ENCODE data around the gene ACSL1.
"Not testable (repeated sequence)": the region's sequence is repeated elsewhere in the genome, so short reads cannot be mapped to it uniquely, and the experiment has no call there.

ACSL1 gene

DNA sequence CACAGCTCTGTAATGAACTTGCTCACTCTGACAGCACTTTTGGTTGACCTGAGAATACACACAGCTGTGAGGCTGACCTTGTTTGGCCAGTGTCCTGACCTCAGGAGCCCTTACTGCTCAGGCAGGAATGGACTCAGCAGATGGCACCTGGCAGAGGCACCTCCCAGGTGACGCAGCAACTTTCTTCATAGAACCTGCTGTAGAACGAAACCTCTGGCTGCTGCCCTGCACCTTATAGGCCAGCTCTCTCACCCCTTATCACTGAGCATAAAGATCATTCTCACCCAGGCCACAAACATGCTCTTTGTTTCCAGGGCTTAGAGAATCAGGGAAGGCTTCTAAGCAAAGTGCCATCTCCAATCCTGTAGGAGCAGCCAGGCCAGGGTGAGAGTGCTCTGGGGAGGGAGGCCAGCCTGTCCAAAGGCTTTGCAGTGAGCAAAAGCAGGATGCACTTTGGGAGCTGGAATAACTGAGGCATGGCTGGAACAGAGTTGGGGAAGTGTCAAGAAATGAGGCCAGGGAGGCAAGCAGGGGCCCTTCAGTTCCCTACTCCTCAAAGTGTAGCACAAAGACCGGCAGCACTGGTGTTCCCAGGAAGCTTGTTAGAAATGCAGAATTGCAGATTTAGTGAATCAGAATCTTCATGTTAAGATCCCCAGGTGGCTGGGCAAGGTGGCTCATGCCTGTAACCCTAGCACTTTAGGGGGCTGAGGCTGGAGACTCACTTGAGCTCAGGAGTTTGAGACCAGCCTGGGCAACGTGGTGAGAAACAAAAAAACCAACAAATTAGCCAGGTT is 78.5 kb downstream of the ACSL1 start:
- Histone ChIP-seq H3K27me3 (ENCODE audit: control insufficient read depth in 1 of 2, insufficient read depth in 2 of 2, low read length in 2 of 2) (no peaks in the 10 kb centered on the region), H3K4me3 (ENCODE audit: low read depth in 1 of 2, low read length in 2 of 2) (no peak overlapping the region), H3K4me1 (ENCODE audit: control insufficient read depth in 1 of 2, insufficient read depth in 2 of 2, low read length in 2 of 2) (peaks cover 30 to 33% of the 10 kb centered on the region in 2 donors), H3K27ac (ENCODE audit: low read depth, low read length) (peak overlapping the region; percentile 68), H3K9ac (ENCODE audit: low read depth in 1 of 2, low read length in 2 of 2) (no peak overlapping the region), H3K9me3 (ENCODE audit: control insufficient read depth in 1 of 2, low read length in 2 of 2) (no peaks in the 10 kb centered on the region), H3K36me3 (ENCODE audit: control insufficient read depth in 1 of 2, insufficient read depth in 2 of 2, low read length in 2 of 2) (no peaks in the 10 kb centered on the region)

DNA sequence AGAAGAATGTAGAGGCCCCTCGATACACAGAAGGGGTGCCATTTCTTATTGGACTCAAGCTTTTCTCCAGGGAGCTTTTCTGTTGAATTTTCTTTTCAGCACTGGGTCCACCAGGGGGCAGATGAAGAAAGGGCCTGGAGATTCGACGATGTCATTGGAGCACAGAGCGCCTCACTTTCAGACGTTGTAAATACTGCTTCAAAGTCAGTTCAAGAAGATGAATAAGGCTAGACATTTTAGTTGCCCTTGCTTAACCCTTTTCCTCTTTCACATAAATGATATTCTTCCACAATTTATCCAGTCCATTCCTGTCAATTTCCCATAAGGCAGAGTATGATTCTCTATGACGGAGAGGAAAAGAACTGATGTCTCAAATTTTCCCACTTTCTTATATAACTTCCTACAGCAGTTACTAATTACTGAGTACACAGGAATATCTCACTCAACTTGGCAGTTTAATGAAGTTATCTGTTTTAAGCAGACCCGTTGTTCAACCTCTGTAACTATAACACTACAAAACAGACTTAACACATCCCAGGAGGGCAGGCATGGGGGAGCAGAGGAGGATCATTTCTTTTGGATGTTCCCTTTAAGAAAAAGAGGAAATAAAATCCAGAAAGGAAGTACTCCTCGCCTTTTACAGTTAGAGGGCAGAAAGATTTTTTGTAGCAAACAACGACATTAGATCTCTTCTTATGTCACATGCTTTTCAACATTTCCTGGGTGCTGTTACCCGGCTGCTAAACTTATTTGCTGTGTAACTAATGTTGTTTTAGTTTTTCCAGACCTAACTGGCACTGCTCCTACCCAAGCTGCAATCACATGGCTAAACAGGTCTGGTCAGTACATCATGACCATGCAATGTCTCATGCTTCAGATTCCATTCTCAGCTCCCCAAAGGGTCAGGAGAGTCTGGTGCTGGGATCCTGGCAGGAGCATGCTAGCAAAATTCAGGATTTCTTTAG is 79.7 kb downstream of the ACSL1 start:
- Histone ChIP-seq H3K27me3 (ENCODE audit: control insufficient read depth in 1 of 2, insufficient read depth in 2 of 2, low read length in 2 of 2) (no peaks in the 10 kb centered on the region), H3K36me3 (ENCODE audit: control insufficient read depth in 1 of 2, insufficient read depth in 2 of 2, low read length in 2 of 2) (no peaks in the 10 kb centered on the region), H3K27ac (ENCODE audit: low read depth, low read length) (peak overlapping the region; percentile 11), H3K9ac (ENCODE audit: low read depth in 1 of 2, low read length in 2 of 2) (no peak overlapping the region), H3K9me3 (ENCODE audit: control insufficient read depth in 1 of 2, low read length in 2 of 2) (no peaks in the 10 kb centered on the region), H3K4me1 (ENCODE audit: control insufficient read depth in 1 of 2, insufficient read depth in 2 of 2, low read length in 2 of 2) (peaks cover 30 to 33% of the 10 kb centered on the region in 2 donors), H3K4me3 (ENCODE audit: low read depth in 1 of 2, low read length in 2 of 2) (peak overlapping the region in 1 of 2 donors; percentile 7)

DNA sequence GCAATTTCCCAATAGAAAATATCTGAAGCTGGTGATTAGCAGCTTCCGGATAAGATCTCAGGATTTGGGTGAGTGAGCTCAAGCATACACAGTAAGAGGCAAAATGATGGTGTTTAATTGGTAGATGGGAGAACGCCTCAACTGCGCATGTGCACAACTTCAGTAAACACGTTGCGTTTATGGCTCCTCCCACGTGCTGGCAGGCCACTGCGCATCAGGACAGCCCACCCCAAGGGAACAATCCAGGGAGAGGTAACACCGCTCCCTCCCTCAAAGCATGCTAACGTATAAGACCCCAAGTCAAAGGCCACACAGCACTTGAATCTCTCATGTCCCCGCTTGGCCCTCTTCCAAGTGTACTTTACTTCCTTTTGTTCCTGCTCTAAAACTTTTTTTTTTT is 81.5 kb downstream of the ACSL1 start:
- no peak overlapping the region for H3K27ac ChIP-seq (ENCODE audit: low read depth, low read length)
- no peak overlapping the region for H3K4me3 ChIP-seq (ENCODE audit: low read depth in 1 of 2, low read length in 2 of 2)
- H3K9me3 ChIP-seq (ENCODE audit: control insufficient read depth in 1 of 2, low read length in 2 of 2): peaks cover 0 to 2% of the 10 kb centered on the region in 2 donors
- no peaks in the 10 kb centered on the region for H3K27me3 ChIP-seq (ENCODE audit: control insufficient read depth in 1 of 2, insufficient read depth in 2 of 2, low read length in 2 of 2)
- no peak overlapping the region for H3K9ac ChIP-seq (ENCODE audit: low read depth in 1 of 2, low read length in 2 of 2)
- no peaks in the 10 kb centered on the region for H3K36me3 ChIP-seq (ENCODE audit: control insufficient read depth in 1 of 2, insufficient read depth in 2 of 2, low read length in 2 of 2)
- peaks cover 30 to 33% of the 10 kb centered on the region in 2 donors for H3K4me1 ChIP-seq (ENCODE audit: control insufficient read depth in 1 of 2, insufficient read depth in 2 of 2, low read length in 2 of 2)

DNA sequence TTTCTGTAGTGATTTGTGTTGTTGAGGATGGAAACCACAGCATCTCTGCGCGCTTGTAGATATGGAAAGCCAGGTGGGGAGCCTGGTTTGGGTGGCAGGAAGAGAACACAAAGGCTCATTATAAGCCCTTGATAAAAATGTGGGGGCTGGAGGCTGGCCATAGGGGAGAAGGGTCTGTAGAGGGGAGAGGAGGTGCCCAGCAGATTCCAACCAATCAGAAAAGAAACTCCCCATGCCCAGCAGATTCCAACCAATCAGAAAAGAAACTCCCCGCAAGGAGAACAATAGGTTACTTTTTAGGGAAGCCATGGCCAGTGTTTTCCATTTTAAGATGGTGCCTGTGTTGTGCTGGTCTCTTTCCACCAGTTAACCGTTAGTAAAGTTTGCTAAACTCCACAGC is 82.1 kb downstream of the ACSL1 start:
- H3K27ac ChIP-seq (ENCODE audit: low read depth, low read length): no peak overlapping the region
- peaks cover 28 to 31% of the 10 kb centered on the region in 2 donors for H3K4me1 ChIP-seq (ENCODE audit: control insufficient read depth in 1 of 2, insufficient read depth in 2 of 2, low read length in 2 of 2)

DNA sequence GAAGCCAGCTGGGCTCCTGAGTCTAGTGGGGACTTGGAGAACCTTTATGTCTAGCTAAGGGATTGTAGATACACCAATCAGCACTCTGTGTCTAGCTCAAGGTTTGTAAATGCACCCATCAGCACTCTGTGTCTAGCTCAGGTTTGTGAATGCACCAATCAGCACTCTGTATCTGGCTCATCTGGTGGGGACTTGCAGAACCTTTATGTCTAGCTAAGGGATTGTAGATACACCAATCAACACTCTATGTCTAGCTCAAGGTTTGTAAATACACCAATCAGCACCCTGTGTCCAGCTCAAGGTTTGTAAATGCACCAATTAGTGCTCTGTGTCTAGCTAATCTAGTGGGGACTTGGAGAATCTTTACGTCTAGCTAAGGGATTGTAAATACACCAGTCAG is 84.1 kb downstream of the ACSL1 start:
- H3K36me3 ChIP-seq (ENCODE audit: control insufficient read depth in 1 of 2, insufficient read depth in 2 of 2, low read length in 2 of 2); H3K9ac ChIP-seq (ENCODE audit: low read depth in 1 of 2, low read length in 2 of 2); H3K4me3 ChIP-seq (ENCODE audit: low read depth in 1 of 2, low read length in 2 of 2); H3K27me3 ChIP-seq (ENCODE audit: control insufficient read depth in 1 of 2, insufficient read depth in 2 of 2, low read length in 2 of 2); H3K27ac ChIP-seq (ENCODE audit: low read depth, low read length); H3K9me3 ChIP-seq (ENCODE audit: control insufficient read depth in 1 of 2, low read length in 2 of 2): not testable (repeated sequence)
- peaks cover 8 to 11% of the 10 kb centered on the region in 2 donors for H3K4me1 ChIP-seq (ENCODE audit: control insufficient read depth in 1 of 2, insufficient read depth in 2 of 2, low read length in 2 of 2)

More for the DNA sequence above, 82.1 kb downstream of the ACSL1 start:
- Histone ChIP-seq H3K27me3 (ENCODE audit: control insufficient read depth in 1 of 2, insufficient read depth in 2 of 2, low read length in 2 of 2) (no peaks in the 10 kb centered on the region), H3K36me3 (ENCODE audit: control insufficient read depth in 1 of 2, insufficient read depth in 2 of 2, low read length in 2 of 2) (no peaks in the 10 kb centered on the region), H3K9ac (ENCODE audit: low read depth in 1 of 2, low read length in 2 of 2) (no peak overlapping the region), H3K9me3 (ENCODE audit: control insufficient read depth in 1 of 2, low read length in 2 of 2) (peaks cover 0 to 2% of the 10 kb centered on the region in 2 donors), H3K4me3 (ENCODE audit: low read depth in 1 of 2, low read length in 2 of 2) (no peak overlapping the region)

DNA sequence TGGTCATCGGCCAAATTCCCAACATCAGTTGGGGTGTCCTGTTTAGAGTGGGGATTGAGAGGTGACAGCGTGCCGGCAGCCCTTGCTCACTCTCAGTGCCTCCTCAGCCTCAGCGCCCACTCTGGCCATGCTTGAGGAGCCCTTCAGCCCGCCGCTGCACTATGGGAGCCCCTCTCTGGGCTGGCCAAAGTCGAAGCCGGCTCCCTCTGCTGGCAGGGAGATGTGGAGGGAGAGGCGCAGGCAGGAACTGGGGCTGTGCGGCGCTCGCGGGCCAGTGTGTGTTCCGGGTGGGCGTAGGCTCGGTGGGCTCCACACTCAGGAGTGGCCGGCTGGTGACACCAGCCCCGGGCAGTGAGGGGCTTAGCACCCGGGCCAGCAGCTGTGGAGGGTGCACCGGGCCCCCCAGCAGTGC is 84.8 kb downstream of the ACSL1 start:
- Histone ChIP-seq H3K9ac (ENCODE audit: low read depth in 1 of 2, low read length in 2 of 2) (no peak overlapping the region), H3K36me3 (ENCODE audit: control insufficient read depth in 1 of 2, insufficient read depth in 2 of 2, low read length in 2 of 2) (no peaks in the 10 kb centered on the region), H3K4me1 (ENCODE audit: control insufficient read depth in 1 of 2, insufficient read depth in 2 of 2, low read length in 2 of 2) (peaks cover 2 to 5% of the 10 kb centered on the region in 2 donors), H3K9me3 (ENCODE audit: control insufficient read depth in 1 of 2, low read length in 2 of 2) (peaks cover 0 to 2% of the 10 kb centered on the region in 2 donors), H3K4me3 (ENCODE audit: low read depth in 1 of 2, low read length in 2 of 2) (no peak overlapping the region), H3K27ac (ENCODE audit: low read depth, low read length) (no peak overlapping the region), H3K27me3 (ENCODE audit: control insufficient read depth in 1 of 2, insufficient read depth in 2 of 2, low read length in 2 of 2) (no peaks in the 10 kb centered on the region)

DNA sequence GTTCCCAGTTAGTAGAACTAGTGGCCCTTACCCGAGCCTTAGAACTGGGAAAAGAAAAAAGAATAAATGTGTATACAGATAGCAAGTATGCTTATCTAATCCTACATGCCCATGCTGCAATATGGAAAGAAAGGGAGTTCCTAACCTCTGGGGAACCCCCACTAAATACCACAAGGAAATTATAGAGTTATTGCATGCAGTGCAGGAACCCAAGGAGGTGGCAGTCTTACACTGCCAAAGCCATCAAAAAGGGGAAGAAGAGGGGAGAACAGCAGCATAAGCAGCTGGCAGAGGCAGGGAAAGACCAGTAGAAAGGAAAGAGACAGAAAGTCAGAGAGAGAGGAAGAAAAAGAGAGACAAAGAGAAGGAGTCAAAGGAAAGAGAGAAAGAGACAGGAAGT is 86.2 kb downstream of the ACSL1 start:
- not testable (repeated sequence) for H3K9ac ChIP-seq (ENCODE audit: low read depth in 1 of 2, low read length in 2 of 2); H3K4me1 ChIP-seq (ENCODE audit: control insufficient read depth in 1 of 2, insufficient read depth in 2 of 2, low read length in 2 of 2); H3K4me3 ChIP-seq (ENCODE audit: low read depth in 1 of 2, low read length in 2 of 2); H3K27me3 ChIP-seq (ENCODE audit: control insufficient read depth in 1 of 2, insufficient read depth in 2 of 2, low read length in 2 of 2); H3K36me3 ChIP-seq (ENCODE audit: control insufficient read depth in 1 of 2, insufficient read depth in 2 of 2, low read length in 2 of 2); H3K27ac ChIP-seq (ENCODE audit: low read depth, low read length); H3K9me3 ChIP-seq (ENCODE audit: control insufficient read depth in 1 of 2, low read length in 2 of 2)

DNA sequence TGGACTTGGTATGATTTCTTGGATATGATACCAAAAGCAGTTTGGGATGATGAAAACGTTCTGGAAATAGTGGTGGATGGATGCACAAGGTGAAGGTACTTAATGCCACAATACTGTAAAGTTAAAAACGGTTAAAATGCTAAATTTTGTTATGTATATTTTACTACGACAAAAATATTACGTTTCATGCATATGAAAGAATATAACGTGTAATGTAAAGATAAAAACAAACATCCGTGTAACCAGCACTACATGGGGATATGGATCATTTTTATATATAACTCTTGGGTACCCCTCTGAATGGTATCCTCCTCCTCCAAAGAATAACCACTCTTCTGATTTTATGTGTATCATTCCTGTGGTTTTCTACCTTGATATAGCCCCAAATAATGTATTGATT is 91.0 kb downstream of the ACSL1 start:
- Histone ChIP-seq H3K9ac (ENCODE audit: low read depth in 1 of 2, low read length in 2 of 2) (peak overlapping the region; percentile 59 to 81), H3K9me3 (ENCODE audit: control insufficient read depth in 1 of 2, low read length in 2 of 2) (no peaks in the 10 kb centered on the region), H3K27me3 (ENCODE audit: control insufficient read depth in 1 of 2, insufficient read depth in 2 of 2, low read length in 2 of 2) (no peaks in the 10 kb centered on the region), H3K4me3 (ENCODE audit: low read depth in 1 of 2, low read length in 2 of 2) (peak overlapping the region; percentile 79 to 80), H3K36me3 (ENCODE audit: control insufficient read depth in 1 of 2, insufficient read depth in 2 of 2, low read length in 2 of 2) (no peaks in the 10 kb centered on the region), H3K4me1 (ENCODE audit: control insufficient read depth in 1 of 2, insufficient read depth in 2 of 2, low read length in 2 of 2) (peaks cover 0 to 13% of the 10 kb centered on the region in 2 donors), H3K27ac (ENCODE audit: low read depth, low read length) (no peak overlapping the region)

DNA sequence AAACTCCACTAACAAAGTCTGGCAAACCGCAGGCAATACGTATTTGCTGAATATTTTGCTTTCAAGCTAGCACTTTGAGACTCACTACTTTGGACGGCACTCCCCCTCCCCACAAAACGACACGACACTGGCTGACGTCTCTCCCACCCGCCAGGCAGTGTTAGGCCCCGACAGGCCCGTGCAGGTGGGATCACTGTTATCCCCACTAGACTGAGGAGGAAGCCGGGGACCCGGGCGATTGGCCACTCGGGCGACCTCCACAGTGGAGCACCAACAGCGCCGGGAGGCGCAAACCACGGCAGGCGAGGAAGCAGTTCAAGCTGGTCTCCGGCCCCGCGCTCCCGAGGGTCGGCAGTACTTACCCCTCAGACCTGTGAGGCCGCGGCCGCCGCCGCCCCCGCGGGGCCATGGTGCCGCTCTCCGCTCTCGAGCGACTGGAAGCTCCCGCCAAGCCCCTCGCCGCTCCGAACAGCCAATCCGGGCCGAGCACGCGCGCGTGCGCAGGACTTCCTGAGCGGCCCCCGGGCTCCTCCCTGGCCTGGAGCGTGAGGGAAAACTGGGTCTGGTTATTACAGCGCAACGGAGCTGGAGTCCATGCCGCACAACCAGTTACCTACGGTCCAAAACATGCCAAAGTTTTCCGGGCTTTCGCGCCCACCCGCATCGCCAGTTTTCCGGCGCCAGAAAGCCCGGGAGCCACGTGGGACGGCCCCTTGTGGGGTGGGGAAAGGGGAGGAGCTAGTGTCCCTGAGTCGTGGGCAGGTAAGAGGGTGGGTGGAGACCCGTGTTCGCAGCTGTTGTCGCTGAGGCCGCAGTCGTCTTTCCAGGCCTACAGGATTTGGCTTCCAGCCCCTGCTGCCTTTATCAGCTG is 91.9 kb downstream of the ACSL1 start, which contains the start of gene CENPU:
Gene CENPU, minus strand, starts transcription at position 443 of the 871 bp plus-strand sequence. Its CDS starts 34 bp downstream, at position 409.
- Histone ChIP-seq H3K36me3 (ENCODE audit: control insufficient read depth in 1 of 2, insufficient read depth in 2 of 2, low read length in 2 of 2) (no peaks in the 10 kb centered on the region), H3K9ac (ENCODE audit: low read depth in 1 of 2, low read length in 2 of 2) (peak within 1 kb of the TSS; percentile 81 to 82), H3K9me3 (ENCODE audit: control insufficient read depth in 1 of 2, low read length in 2 of 2) (no peaks in the 10 kb centered on the region), H3K27ac (ENCODE audit: low read depth, low read length) (no peak within 1 kb of the TSS), H3K4me3 (ENCODE audit: low read depth in 1 of 2, low read length in 2 of 2) (peak within 1 kb of the TSS; percentile 80 to 95), H3K27me3 (ENCODE audit: control insufficient read depth in 1 of 2, insufficient read depth in 2 of 2, low read length in 2 of 2) (no peaks in the 10 kb centered on the region), H3K4me1 (ENCODE audit: control insufficient read depth in 1 of 2, insufficient read depth in 2 of 2, low read length in 2 of 2) (peaks cover 0 to 13% of the 10 kb centered on the region in 2 donors)
